GM12878 (cell line): ENCODE measurements around the gene PITPNC1. TPM values are rescaled to one million over a fixed set of nuclear protein-coding genes. Genes with fewer than 3 reads are reported as not detected.

ENCODE experiments used
- EP300 ChIP-seq, 2 experiments: fragments of 150-350 bp in 1 of 2; IDR thresholded peaks; 2 replicates each; pipeline ENCODE4 v1.6.1; 2011 to 2012; ENCODE audit warnings: low read depth in 2 of 2, low read length in 2 of 2, borderline replicate concordance in 1 of 2, improper control_type of control experiment in 1 of 2, inconsistent platforms in 1 of 2; ENCODE audit not compliant: control insufficient read depth in 1 of 2
- FOXK2 ChIP-seq: fragments of 450-650 bp; IDR thresholded peaks from 2 replicates; pipeline ENCODE4 v1.6.1; 2017; ENCODE audit warnings: mild to moderate bottlenecking, moderate library complexity
- FOXM1 ChIP-seq: IDR thresholded peaks from 2 replicates; pipeline ENCODE4 v1.6.1; 2012; ENCODE audit warnings: low read depth, mild to moderate bottlenecking, inconsistent platforms, low read length, moderate library complexity
- HCFC1 ChIP-seq: fragments of 150-350 bp; IDR thresholded peaks from 2 replicates; pipeline ENCODE4 v1.6.1; 2014; ENCODE audit warnings: low read length
- IKZF2 ChIP-seq, 2 experiments: fragments of 450-650 bp; IDR thresholded peaks; 2 replicates each; pipeline ENCODE4 v1.6.1; 2017; ENCODE audit warnings: mild to moderate bottlenecking in 2 of 2, moderate library complexity in 2 of 2
- JUNB ChIP-seq: IDR thresholded peaks from 2 replicates; pipeline ENCODE4 v1.6.1; 2016; ENCODE audit warnings: antibody characterized with exemption, mild to moderate bottlenecking
- KDM1A ChIP-seq: fragments of 200-600 bp; sonication (generic); IDR thresholded peaks from 2 replicates; pipeline ENCODE4 v1.6.1; 2016; ENCODE audit warnings: borderline replicate concordance
- LARP7 ChIP-seq: fragments of 450-650 bp; IDR thresholded peaks from 2 replicates; pipeline ENCODE4 v1.6.1; 2017; ENCODE audit warnings: mild to moderate bottlenecking
- MYC ChIP-seq: IDR thresholded peaks from 2 replicates; pipeline ENCODE4 v1.6.1; 2011; ENCODE audit warnings: mild to moderate bottlenecking, low read length, moderate library complexity, inconsistent platforms; ENCODE audit not compliant: insufficient read depth, insufficient replicate concordance, insufficient read length, severe bottlenecking
- NFXL1 ChIP-seq: fragments of 450-650 bp; IDR thresholded peaks from 2 replicates; pipeline ENCODE4 v1.6.1; 2017; ENCODE audit warnings: antibody characterized with exemption, mild to moderate bottlenecking, borderline replicate concordance
- PML ChIP-seq: IDR thresholded peaks from 2 replicates; pipeline ENCODE4 v1.6.1; 2012; ENCODE audit warnings: low read length, inconsistent platforms
- POLR2AphosphoS5 ChIP-seq: IDR thresholded peaks from 2 replicates; pipeline ENCODE4 v1.6.1; 2011; ENCODE audit warnings: mild to moderate bottlenecking, low read length, inconsistent platforms
- RFX5 ChIP-seq: IDR thresholded peaks from 2 replicates; pipeline ENCODE4 v1.6.1; 2011; ENCODE audit warnings: low read depth, low read length, improper control_type of control experiment
- SP1 ChIP-seq: IDR thresholded peaks from one replicate; pipeline ENCODE4 v1.6.1; 2011; ENCODE audit warnings: low read depth, low read length
- SUZ12 ChIP-seq: fragments of 200-600 bp; sonication (generic); IDR thresholded peaks from one replicate; pipeline ENCODE4 v1.6.1; 2018; ENCODE audit warnings: antibody characterized with exemption, mild to moderate bottlenecking; ENCODE audit not compliant: unreplicated experiment
- TCF12 ChIP-seq: IDR thresholded peaks from 2 replicates; pipeline ENCODE4 v1.6.1; 2011; ENCODE audit warnings: low read depth, mild to moderate bottlenecking, low read length
- ZNF207 ChIP-seq: fragments of 450-650 bp; IDR thresholded peaks from 2 replicates; pipeline ENCODE4 v1.6.1; 2014; ENCODE audit warnings: antibody characterized with exemption, mild to moderate bottlenecking, borderline replicate concordance
- ZNF622 ChIP-seq: fragments of 450-650 bp; IDR thresholded peaks from 2 replicates; pipeline ENCODE4 v1.6.1; 2017; ENCODE audit warnings: mild to moderate bottlenecking, inconsistent platforms
- polyA plus RNA-seq, 11 experiments: library from polyadenylated mRNA; depleted of rRNA in 4 of 11; unstranded in 6 of 11; stranded (reverse) in 5 of 11; fragments of >200 nt; fragmentation: Nextera tagmentation in 4 of 11; fragmentation: Illumina TruSeq in 1 of 11; extraction: Ambion mirVana in 4 of 11; extraction: Trizol in 1 of 11; gene quantifications; 1 replicate in 1 of 11; 2 replicates in 10 of 11; pipeline versions ENCODE4 v1.2.1 to v1.2.3, GENCODE V29; 2011 to 2016; ENCODE audit warnings: inconsistent platforms in 2 of 11, missing spikeins in 2 of 11, low read depth in 1 of 11
- total RNA-seq, 4 experiments: library from RNA; depleted of rRNA in 3 of 4; stranded (reverse); fragments of >200 nt in 3 of 4; fragmentation: Illumina TruSeq in 1 of 4; extraction: Trizol in 1 of 4; gene quantifications; 2 replicates each; pipeline versions ENCODE4 v1.2.1 to v1.2.3, GENCODE V29; 2013 to 2021
- TF ChIP-seq, protein P1 (sequence below): IDR thresholded peaks from 2 replicates; pipeline ENCODE4 v1.6.1; 2012; ENCODE audit warnings: low read depth, low read length, improper control_type of control experiment
- TF ChIP-seq, protein P2 (sequence below): fragments of 450-650 bp; IDR thresholded peaks from 2 replicates; pipeline ENCODE4 v1.6.1; 2017; ENCODE audit warnings: mild to moderate bottlenecking
- TF ChIP-seq, protein P3 (sequence below): fragments of 450-650 bp; IDR thresholded peaks from 2 replicates; pipeline ENCODE4 v1.6.1; 2018; ENCODE audit warnings: mild to moderate bottlenecking, low read depth, moderate library complexity; ENCODE audit not compliant: partially characterized antibody
- TF ChIP-seq, protein P4 (sequence below): fragments of 450-650 bp; formaldehyde crosslinking; IDR thresholded peaks from 2 replicates; pipeline ENCODE4 v1.4.0; 2022; ENCODE audit warnings: mild to moderate bottlenecking, moderate library complexity
- TF ChIP-seq, protein P5 (sequence below): IDR thresholded peaks from 2 replicates; pipeline ENCODE4 v1.6.1; 2012; ENCODE audit warnings: low read length, inconsistent platforms

The PITPNC1 gene
- total and polyA plus RNA-seq, 10 of the 15 experiments (the other 5 are each of a cell fraction or from before 2014, with no cell fraction given) = 12.2 to 62.4 (median 47.3) TPM

DNA sequence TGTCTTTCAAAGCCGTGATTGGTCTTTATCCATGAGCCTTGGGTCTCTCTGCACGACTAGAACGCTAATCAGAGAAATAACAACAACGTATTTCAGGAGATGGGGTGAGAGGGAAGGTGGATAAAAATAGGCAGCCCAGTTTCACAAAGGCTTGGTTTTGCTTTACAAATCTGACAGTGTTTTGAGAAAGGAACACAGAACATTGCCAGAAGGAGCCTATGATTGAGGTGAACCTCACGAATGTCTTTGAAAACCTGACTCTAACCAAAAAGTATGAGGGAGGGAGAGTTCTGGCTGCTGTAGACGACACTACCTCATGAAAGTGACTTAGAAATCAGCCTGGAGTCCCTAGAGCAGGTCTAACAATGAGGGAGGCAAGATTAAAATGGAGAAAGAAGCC lies 302.6 kb downstream of the PITPNC1 start (continued):
- TF ChIP-seq KDM1A (no peak), RFX5 (no peak), IKZF2 (IDR thresholded peaks at IDR 0.05) (0 out of 4 replicates have a peak, but pooled peaks of 1 of the 2 experiments have one; percentile 9), HCFC1 (no peak), ZNF207 (no peak), FOXM1 (0 out of 2 replicates have a peak, but pooled peaks have one; percentile 8), PML (peak; percentile 23; the same call in 1 of the 2 replicates), NFXL1 (no peak), TCF12 (no peak), FOXK2 (no peak), MYC (no peak), POLR2AphosphoS5 (no peak), LARP7 (no peak), SP1 (no peak), ZNF622 (no peak), EP300 (IDR thresholded peaks at IDR 0.05; ENCODE audit: borderline replicate concordance in 1 of 2, control insufficient read depth in 1 of 2, low read depth in 2 of 2, low read length in 2 of 2) (no peak; a peak in 1 of 4 replicates), JUNB (no peak), SUZ12 (no peak)
- TF ChIP-seq, protein P1, sequence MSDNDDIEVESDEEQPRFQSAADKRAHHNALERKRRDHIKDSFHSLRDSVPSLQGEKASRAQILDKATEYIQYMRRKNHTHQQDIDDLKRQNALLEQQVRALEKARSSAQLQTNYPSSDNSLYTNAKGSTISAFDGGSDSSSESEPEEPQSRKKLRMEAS = no peak
- TF ChIP-seq, protein P2, sequence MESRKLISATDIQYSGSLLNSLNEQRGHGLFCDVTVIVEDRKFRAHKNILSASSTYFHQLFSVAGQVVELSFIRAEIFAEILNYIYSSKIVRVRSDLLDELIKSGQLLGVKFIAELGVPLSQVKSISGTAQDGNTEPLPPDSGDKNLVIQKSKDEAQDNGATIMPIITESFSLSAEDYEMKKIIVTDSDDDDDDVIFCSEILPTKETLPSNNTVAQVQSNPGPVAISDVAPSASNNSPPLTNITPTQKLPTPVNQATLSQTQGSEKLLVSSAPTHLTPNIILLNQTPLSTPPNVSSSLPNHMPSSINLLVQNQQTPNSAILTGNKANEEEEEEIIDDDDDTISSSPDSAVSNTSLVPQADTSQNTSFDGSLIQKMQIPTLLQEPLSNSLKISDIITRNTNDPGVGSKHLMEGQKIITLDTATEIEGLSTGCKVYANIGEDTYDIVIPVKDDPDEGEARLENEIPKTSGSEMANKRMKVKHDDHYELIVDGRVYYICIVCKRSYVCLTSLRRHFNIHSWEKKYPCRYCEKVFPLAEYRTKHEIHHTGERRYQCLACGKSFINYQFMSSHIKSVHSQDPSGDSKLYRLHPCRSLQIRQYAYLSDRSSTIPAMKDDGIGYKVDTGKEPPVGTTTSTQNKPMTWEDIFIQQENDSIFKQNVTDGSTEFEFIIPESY = no peak
- TF ChIP-seq, protein P3, sequence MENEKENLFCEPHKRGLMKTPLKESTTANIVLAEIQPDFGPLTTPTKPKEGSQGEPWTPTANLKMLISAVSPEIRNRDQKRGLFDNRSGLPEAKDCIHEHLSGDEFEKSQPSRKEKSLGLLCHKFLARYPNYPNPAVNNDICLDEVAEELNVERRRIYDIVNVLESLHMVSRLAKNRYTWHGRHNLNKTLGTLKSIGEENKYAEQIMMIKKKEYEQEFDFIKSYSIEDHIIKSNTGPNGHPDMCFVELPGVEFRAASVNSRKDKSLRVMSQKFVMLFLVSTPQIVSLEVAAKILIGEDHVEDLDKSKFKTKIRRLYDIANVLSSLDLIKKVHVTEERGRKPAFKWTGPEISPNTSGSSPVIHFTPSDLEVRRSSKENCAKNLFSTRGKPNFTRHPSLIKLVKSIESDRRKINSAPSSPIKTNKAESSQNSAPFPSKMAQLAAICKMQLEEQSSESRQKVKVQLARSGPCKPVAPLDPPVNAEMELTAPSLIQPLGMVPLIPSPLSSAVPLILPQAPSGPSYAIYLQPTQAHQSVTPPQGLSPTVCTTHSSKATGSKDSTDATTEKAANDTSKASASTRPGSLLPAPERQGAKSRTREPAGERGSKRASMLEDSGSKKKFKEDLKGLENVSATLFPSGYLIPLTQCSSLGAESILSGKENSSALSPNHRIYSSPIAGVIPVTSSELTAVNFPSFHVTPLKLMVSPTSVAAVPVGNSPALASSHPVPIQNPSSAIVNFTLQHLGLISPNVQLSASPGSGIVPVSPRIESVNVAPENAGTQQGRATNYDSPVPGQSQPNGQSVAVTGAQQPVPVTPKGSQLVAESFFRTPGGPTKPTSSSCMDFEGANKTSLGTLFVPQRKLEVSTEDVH = no peak
- TF ChIP-seq, protein P4, sequence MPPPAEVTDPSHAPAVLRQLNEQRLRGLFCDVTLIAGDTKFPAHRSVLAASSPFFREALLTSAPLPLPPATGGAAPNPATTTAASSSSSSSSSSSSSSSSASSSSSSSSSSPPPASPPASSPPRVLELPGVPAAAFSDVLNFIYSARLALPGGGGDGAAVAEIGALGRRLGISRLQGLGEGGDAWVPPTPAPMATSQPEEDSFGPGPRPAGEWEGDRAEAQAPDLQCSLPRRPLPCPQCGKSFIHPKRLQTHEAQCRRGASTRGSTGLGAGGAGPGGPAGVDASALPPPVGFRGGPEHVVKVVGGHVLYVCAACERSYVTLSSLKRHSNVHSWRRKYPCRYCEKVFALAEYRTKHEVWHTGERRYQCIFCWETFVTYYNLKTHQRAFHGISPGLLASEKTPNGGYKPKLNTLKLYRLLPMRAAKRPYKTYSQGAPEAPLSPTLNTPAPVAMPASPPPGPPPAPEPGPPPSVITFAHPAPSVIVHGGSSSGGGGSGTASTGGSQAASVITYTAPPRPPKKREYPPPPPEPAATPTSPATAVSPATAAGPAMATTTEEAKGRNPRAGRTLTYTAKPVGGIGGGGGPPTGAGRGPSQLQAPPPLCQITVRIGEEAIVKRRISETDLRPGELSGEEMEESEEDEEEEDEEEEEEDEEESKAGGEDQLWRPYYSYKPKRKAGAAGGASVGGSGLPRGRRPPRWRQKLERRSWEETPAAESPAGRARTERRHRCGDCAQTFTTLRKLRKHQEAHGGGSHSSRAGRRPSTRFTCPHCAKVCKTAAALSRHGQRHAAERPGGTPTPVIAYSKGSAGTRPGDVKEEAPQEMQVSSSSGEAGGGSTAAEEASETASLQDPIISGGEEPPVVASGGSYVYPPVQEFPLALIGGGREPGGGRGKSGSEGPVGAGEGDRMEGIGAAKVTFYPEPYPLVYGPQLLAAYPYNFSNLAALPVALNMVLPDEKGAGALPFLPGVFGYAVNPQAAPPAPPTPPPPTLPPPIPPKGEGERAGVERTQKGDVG (CRISPR knock-in tag) = no peak
- TF ChIP-seq, protein P5, sequence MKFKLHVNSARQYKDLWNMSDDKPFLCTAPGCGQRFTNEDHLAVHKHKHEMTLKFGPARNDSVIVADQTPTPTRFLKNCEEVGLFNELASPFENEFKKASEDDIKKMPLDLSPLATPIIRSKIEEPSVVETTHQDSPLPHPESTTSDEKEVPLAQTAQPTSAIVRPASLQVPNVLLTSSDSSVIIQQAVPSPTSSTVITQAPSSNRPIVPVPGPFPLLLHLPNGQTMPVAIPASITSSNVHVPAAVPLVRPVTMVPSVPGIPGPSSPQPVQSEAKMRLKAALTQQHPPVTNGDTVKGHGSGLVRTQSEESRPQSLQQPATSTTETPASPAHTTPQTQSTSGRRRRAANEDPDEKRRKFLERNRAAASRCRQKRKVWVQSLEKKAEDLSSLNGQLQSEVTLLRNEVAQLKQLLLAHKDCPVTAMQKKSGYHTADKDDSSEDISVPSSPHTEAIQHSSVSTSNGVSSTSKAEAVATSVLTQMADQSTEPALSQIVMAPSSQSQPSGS = no peak
